Thoracic aorta (tissue), 2 donors: ENCODE data around the gene COL4A4. TPM values are rescaled to one million over a fixed set of nuclear protein-coding genes. Genes with fewer than 3 reads are reported as not detected.
A peak's percentile ranks its signal among the peaks of the same experiment; 100 is the strongest.

Experiments used
- ATAC-seq: fragments of 150-250 bp; one replicate; pipeline ENCODE4 v1.8.0; 2017; ENCODE audit warnings: low read depth; ENCODE audit not compliant: insufficient number of reproducible peaks, low FRiP score
- DNase-seq: peaks from one replicate; pipeline ENCODE4 v3.0.0-alpha.2; 2020; ENCODE audit warnings: low spot score
- H3K27ac ChIP-seq, 2 donors: fragments of 200-600 bp; sonication (generic); 1 replicate in 1 of 2; 2 replicates in 1 of 2; pipeline ENCODE4 v1.5.1; 2016; ENCODE audit warnings: mild to moderate bottlenecking in 2 of 2, moderate library complexity in 2 of 2
- H3K27me3 ChIP-seq: fragments of 200-600 bp; sonication (generic); replicated peaks from 2 replicates; pipeline ENCODE4 v1.6.0; 2016; ENCODE audit warnings: mild to moderate bottlenecking; ENCODE audit not compliant: insufficient read depth
- H3K36me3 ChIP-seq: fragments of 200-600 bp; sonication (generic); one replicate; pipeline ENCODE4 v1.5.1; 2016
- H3K4me1 ChIP-seq, 2 donors: fragments of 200-600 bp; sonication (generic); 1 replicate in 1 of 2; 2 replicates in 1 of 2; pipeline versions ENCODE4 v1.5.1 to v1.6.0; 2016; ENCODE audit warnings: low read depth in 2 of 2, mild to moderate bottlenecking in 1 of 2; ENCODE audit not compliant: control insufficient read depth in 1 of 2
- H3K4me3 ChIP-seq: fragments of 200-600 bp; sonication (generic); 2 replicates; pipeline ENCODE4 v1.5.1; 2016; ENCODE audit warnings: mild to moderate bottlenecking
- H3K9me3 ChIP-seq: fragments of 200-600 bp; sonication (generic); 2 replicates; pipeline ENCODE4 v1.5.1; 2016
- total RNA-seq, 2 donors: library from RNA; depleted of rRNA; stranded (reverse); fragments of >200 nt; gene quantifications; one replicate each; pipeline versions ENCODE4 v1.1.0 to v1.2.3, GENCODE V29; 2016
- TF ChIP-seq, protein P1 (sequence below): fragments of 200-600 bp; sonication (generic); IDR thresholded peaks from one replicate; pipeline ENCODE4 v1.5.1; 2019; ENCODE audit warnings: antibody characterized with exemption

The COL4A4 gene
- 10 to 100 TPM; 17.2 to 34.0 TPM for total RNA-seq

DNA sequence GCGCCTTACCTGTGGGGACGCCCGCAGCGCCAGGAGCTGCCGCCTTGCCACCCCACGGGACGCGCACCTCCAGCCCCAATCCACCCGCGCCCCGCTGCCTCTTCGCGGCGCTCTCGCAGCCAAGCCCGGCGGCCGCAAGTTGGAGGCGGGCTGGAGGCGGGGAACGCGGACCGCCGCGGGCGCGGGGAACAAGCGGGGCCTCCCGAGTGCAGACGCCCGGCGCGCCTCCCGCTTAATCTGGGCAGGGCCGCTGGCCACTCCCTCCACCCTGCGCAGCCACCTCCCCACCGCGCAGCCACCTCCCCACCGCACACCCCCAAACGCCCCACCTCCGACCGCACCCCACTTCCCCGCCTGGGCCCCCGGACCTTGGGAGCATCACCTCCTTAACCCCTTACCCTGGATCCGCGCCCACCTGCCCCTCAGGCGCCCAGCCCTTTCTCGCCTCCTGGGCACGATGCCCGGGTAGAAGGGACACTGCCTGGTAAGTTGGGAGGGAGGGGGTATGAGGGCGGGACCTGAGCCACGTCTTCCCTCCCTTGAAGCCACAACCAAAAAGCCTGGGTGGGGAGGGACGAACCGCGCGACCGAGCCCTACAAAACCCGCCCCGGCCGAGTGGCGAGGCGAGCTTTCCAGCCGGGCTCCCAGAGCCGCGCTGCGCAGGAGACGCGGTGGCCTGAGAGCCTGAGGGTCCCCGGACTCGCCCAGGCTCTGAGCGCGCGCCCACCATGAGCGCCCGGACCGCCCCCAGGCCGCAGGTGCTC lies at the start of gene COL4A4, which contains the start of gene COL4A3:
Gene COL4A4, minus strand, starts transcription at position 208 of the 765 bp plus-strand sequence. CDS start 16,722 bp downstream, outside the sequence.
Gene COL4A3, plus strand, starts transcription at position 627 of the 765 bp plus-strand sequence. Its CDS starts 103 bp downstream, at position 730.
- Histone ChIP-seq H3K27me3 (no peaks in the 10 kb centered on the region), H3K9me3 (no peaks in the 10 kb centered on the region), H3K4me3 (peak within 1 kb of the TSS; percentile 93), H3K4me1 (peaks cover 5 to 6% of the 10 kb centered on the region in 2 donors), H3K27ac (peak within 1 kb of the TSS; percentile 85 to 92), H3K36me3 (no peaks in the 10 kb centered on the region)
- no peak for DNase-seq
- ATAC-seq: peak; percentile 48
- TF ChIP-seq, protein P1, sequence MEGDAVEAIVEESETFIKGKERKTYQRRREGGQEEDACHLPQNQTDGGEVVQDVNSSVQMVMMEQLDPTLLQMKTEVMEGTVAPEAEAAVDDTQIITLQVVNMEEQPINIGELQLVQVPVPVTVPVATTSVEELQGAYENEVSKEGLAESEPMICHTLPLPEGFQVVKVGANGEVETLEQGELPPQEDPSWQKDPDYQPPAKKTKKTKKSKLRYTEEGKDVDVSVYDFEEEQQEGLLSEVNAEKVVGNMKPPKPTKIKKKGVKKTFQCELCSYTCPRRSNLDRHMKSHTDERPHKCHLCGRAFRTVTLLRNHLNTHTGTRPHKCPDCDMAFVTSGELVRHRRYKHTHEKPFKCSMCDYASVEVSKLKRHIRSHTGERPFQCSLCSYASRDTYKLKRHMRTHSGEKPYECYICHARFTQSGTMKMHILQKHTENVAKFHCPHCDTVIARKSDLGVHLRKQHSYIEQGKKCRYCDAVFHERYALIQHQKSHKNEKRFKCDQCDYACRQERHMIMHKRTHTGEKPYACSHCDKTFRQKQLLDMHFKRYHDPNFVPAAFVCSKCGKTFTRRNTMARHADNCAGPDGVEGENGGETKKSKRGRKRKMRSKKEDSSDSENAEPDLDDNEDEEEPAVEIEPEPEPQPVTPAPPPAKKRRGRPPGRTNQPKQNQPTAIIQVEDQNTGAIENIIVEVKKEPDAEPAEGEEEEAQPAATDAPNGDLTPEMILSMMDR: no peak

GRCh38 chr2:227207573-227207972 lies 43.6 kb upstream of the COL4A4 start:
- no peaks in the 10 kb centered on the region for H3K36me3 ChIP-seq
- TF ChIP-seq, protein P1: no peak
- no peaks in the 10 kb centered on the region for H3K9me3 ChIP-seq
- no peak overlapping the region for H3K4me3 ChIP-seq
- no peak for ATAC-seq
- no peak overlapping the region for H3K27ac ChIP-seq
- no peak for DNase-seq
- H3K27me3 ChIP-seq: no peaks in the 10 kb centered on the region
- H3K4me1 ChIP-seq: no peaks in the 10 kb centered on the region

GRCh38 chr2:227206406-227206805 lies 42.4 kb upstream of the COL4A4 start:
- Histone ChIP-seq H3K27me3 (no peaks in the 10 kb centered on the region), H3K4me1 (no peaks in the 10 kb centered on the region), H3K36me3 (no peaks in the 10 kb centered on the region), H3K4me3 (no peak overlapping the region), H3K27ac (no peak overlapping the region), H3K9me3 (no peaks in the 10 kb centered on the region)
- no peak for DNase-seq
- TF ChIP-seq, protein P1: no peak
- ATAC-seq: no peak

- Histone ChIP-seq H3K27ac (no peak overlapping the region), H3K4me1 (no peaks in the 10 kb centered on the region), H3K27me3 (no peaks in the 10 kb centered on the region), H3K9me3 (no peaks in the 10 kb centered on the region), H3K36me3 (no peaks in the 10 kb centered on the region), H3K4me3 (no peak overlapping the region)
- ATAC-seq (no peak), DNase-seq (no peak)
- TF ChIP-seq, protein P1: no peak
These were observed 41.7 kb upstream of the COL4A4 start for GRCh38 chr2:227205701-227206100.

GRCh38 chr2:227204452-227204851 lies 40.4 kb upstream of the COL4A4 start:
- Histone ChIP-seq H3K4me3 (no peak overlapping the region), H3K36me3 (no peaks in the 10 kb centered on the region), H3K4me1 (no peaks in the 10 kb centered on the region), H3K27ac (no peak overlapping the region), H3K9me3 (no peaks in the 10 kb centered on the region), H3K27me3 (no peaks in the 10 kb centered on the region)
- no peak for DNase-seq
- ATAC-seq: no peak
- TF ChIP-seq, protein P1: no peak
